Neural cell (in vitro differentiated cells): ENCODE measurements around the gene ARL4C. TPM values are rescaled to one million over a fixed set of nuclear protein-coding genes. Genes with fewer than 3 reads are reported as not detected.

Experiments
- H2AFZ ChIP-seq: fragments of 200-600, 300-800 bp; sonication (generic), shearing (Covaris generic); 2 replicates; pipeline ENCODE4 v1.6.0; 2014; ENCODE audit warnings: low read depth, mild to moderate bottlenecking, antibody characterized with exemption, low read length, moderate library complexity
- H3F3A ChIP-seq: fragments of 200-600 bp; shearing (Covaris generic); 2 replicates; pipeline ENCODE4 v1.6.1; 2016; ENCODE audit warnings: mild to moderate bottlenecking, moderate library complexity, mixed read lengths, antibody characterized with exemption, low read length; ENCODE audit not compliant: insufficient read depth, poor library complexity, severe bottlenecking
- H3K27ac ChIP-seq: fragments of 200-600, 300-800 bp; sonication (generic), shearing (Covaris generic); 2 replicates; pipeline ENCODE4 v1.5.1; 2014; ENCODE audit warnings: mild to moderate bottlenecking, low read length, moderate library complexity
- H3K27me3 ChIP-seq: fragments of 300-800, 200-600 bp; sonication (generic), shearing (Covaris generic); 2 replicates; pipeline ENCODE4 v1.6.0; 2014; ENCODE audit warnings: mild to moderate bottlenecking, low read depth, low read length, moderate library complexity; ENCODE audit not compliant: insufficient read depth
- H3K36me3 ChIP-seq: fragments of 300-800, 200-600 bp; sonication (generic), shearing (Covaris generic); 2 replicates; pipeline ENCODE4 v1.5.1; 2014; ENCODE audit warnings: mild to moderate bottlenecking, antibody characterized with exemption, low read length, moderate library complexity; ENCODE audit not compliant: insufficient read depth
- H3K4me2 ChIP-seq: fragments of 300-800, 200-600 bp; sonication (generic), shearing (Covaris generic); 2 replicates; pipeline ENCODE4 v1.6.0; 2014; ENCODE audit warnings: mild to moderate bottlenecking, low read length
- H3K4me3 ChIP-seq: fragments of 300-800, 200-600 bp; sonication (generic), shearing (Covaris generic); 2 replicates; pipeline ENCODE4 v1.5.1; 2014; ENCODE audit warnings: mild to moderate bottlenecking, low read length, moderate library complexity
- H3K79me2 ChIP-seq: fragments of 200-600 bp; shearing (Covaris generic); replicated peaks from 2 replicates; pipeline ENCODE4 v1.6.0; 2014; ENCODE audit warnings: mild to moderate bottlenecking, low read length, moderate library complexity; ENCODE audit not compliant: insufficient read depth
- H3K9ac ChIP-seq: fragments of 300-800, 200-600 bp; sonication (generic), shearing (Covaris generic); 2 replicates; pipeline ENCODE4 v1.6.1; 2016; ENCODE audit warnings: mild to moderate bottlenecking, low read length, mixed read lengths
- H3K9me2 ChIP-seq: fragments of 200-600 bp; shearing (Covaris generic); 2 replicates; pipeline ENCODE4 v1.6.1; 2016; ENCODE audit warnings: mild to moderate bottlenecking, low read length, mixed read lengths; ENCODE audit not compliant: insufficient read depth
- H3K9me3 ChIP-seq: fragments of 200-600, 300-800 bp; sonication (generic), shearing (Covaris generic); 2 replicates; pipeline ENCODE4 v1.6.1; 2016; ENCODE audit warnings: mild to moderate bottlenecking, mixed run types, low read length, moderate library complexity, mixed read lengths
- H4K20me1 ChIP-seq: fragments of 200-600 bp; shearing (Covaris generic); 2 replicates; pipeline ENCODE4 v1.6.1; 2016; ENCODE audit warnings: mild to moderate bottlenecking, mixed run types; ENCODE audit not compliant: insufficient read depth
- CTCF ChIP-seq: fragments of 450-650 bp; IDR thresholded peaks from 2 replicates; pipeline ENCODE4 v1.5.1; 2014; ENCODE audit warnings: antibody characterized with exemption, mild to moderate bottlenecking, moderate library complexity; ENCODE audit not compliant: poor library complexity, severe bottlenecking
- EP300 ChIP-seq: fragments of 450-650 bp; conservative IDR thresholded peaks from 2 replicates; pipeline ENCODE4 v1.6.1; 2014; ENCODE audit warnings: antibody characterized with exemption, mild to moderate bottlenecking, moderate library complexity; ENCODE audit not compliant: poor library complexity, severe bottlenecking
- EZH2 ChIP-seq: fragments of 200-600, 300-800 bp; shearing (Covaris generic), sonication (generic); IDR thresholded peaks from 2 replicates; pipeline ENCODE4 v1.6.1; 2014; ENCODE audit warnings: antibody characterized with exemption, low read length, borderline replicate concordance, mild to moderate bottlenecking; ENCODE audit not compliant: insufficient read depth, poor library complexity, severe bottlenecking
- MXI1 ChIP-seq: fragments of 450-650 bp; conservative IDR thresholded peaks from 2 replicates; pipeline ENCODE4 v1.6.1; 2014; ENCODE audit warnings: antibody characterized with exemption, mild to moderate bottlenecking; ENCODE audit not compliant: poor library complexity, severe bottlenecking
- POLR2AphosphoS5 ChIP-seq: IDR thresholded peaks from 2 replicates; pipeline ENCODE4 v1.6.1; 2012
- RAD21 ChIP-seq: fragments of 450-650 bp; conservative IDR thresholded peaks from 2 replicates; pipeline ENCODE4 v1.6.1; 2014; ENCODE audit warnings: antibody characterized with exemption, mild to moderate bottlenecking, moderate library complexity
- REST ChIP-seq: IDR thresholded peaks from 2 replicates; pipeline ENCODE4 v1.6.1; 2012; ENCODE audit warnings: borderline replicate concordance
- SMC3 ChIP-seq: fragments of 450-650 bp; conservative IDR thresholded peaks from 2 replicates; pipeline ENCODE4 v1.6.1; 2014; ENCODE audit warnings: antibody characterized with exemption, mild to moderate bottlenecking, moderate library complexity; ENCODE audit not compliant: poor library complexity
- TAF1 ChIP-seq: IDR thresholded peaks from 2 replicates; pipeline ENCODE4 v1.6.1; 2012; ENCODE audit warnings: low read depth
- polyA plus RNA-seq: library from polyadenylated mRNA; depleted of rRNA; stranded (reverse); fragments of >200 nt; gene quantifications from 2 replicates; pipeline ENCODE4 v1.2.3, GENCODE V29; 2014

The ARL4C gene
- polyA plus RNA-seq, 1 donor from 2014 or later = 20.3 TPM

DNA sequence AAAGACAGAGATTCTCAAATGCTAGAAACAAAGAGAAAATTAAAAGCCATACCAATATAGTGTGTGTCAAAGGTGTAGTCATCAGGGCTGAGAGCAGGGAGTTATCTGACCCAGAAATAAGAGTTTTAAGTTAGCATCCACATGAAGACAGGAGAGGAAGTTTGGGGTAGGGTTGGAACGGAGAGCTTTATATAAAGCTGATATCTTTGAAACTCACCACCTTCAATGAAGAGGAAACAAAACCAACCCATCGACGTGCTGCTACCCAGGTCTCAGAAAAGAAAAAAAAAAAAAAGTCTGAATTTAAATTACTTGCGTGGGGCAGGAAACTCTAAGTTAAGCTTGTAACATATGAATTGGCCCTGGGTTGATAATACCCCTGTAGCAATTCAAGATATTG lies 42.4 kb downstream of the ARL4C start:
- Histone ChIP-seq H4K20me1 (no peaks in the 10 kb centered on the region), H3F3A (no peaks in the 10 kb centered on the region), H3K4me3 (no peak overlapping the region), H3K79me2 (no peaks in the 10 kb centered on the region), H3K36me3 (no peaks in the 10 kb centered on the region), H3K27ac (no peak overlapping the region), H3K9ac (no peak overlapping the region), H3K9me2 (no peaks in the 10 kb centered on the region), H3K9me3 (no peaks in the 10 kb centered on the region), H3K4me2 (no peak overlapping the region), H2AFZ (no peak overlapping the region), H3K27me3 (no peaks in the 10 kb centered on the region)
- TF ChIP-seq RAD21 = no peak
- no peak for TF ChIP-seq TAF1
- no peak for TF ChIP-seq SMC3
- no peak for TF ChIP-seq MXI1
- TF ChIP-seq REST = no peak
- no peak for TF ChIP-seq EP300
- no peak for TF ChIP-seq POLR2AphosphoS5
- no peak for TF ChIP-seq CTCF
- TF ChIP-seq EZH2 = no peak

- H2AFZ ChIP-seq = no peak overlapping the region
- H3K9me3 ChIP-seq = no peaks in the 10 kb centered on the region
- no peaks in the 10 kb centered on the region for H4K20me1 ChIP-seq
- no peak overlapping the region for H3K27ac ChIP-seq
- no peak overlapping the region for H3K9ac ChIP-seq
- H3K36me3 ChIP-seq = no peaks in the 10 kb centered on the region
- no peaks in the 10 kb centered on the region for H3K9me2 ChIP-seq
- no peak overlapping the region for H3K4me3 ChIP-seq
- no peaks in the 10 kb centered on the region for H3K27me3 ChIP-seq
- H3K4me2 ChIP-seq = no peak overlapping the region
- TF ChIP-seq REST (no peak), TAF1 (no peak), MXI1 (no peak), EP300 (no peak), POLR2AphosphoS5 (no peak), CTCF (no peak), RAD21 (no peak), SMC3 (no peak), EZH2 (no peak)
- no peaks in the 10 kb centered on the region for H3K79me2 ChIP-seq
- no peaks in the 10 kb centered on the region for H3F3A ChIP-seq
These were observed 43.7 kb downstream of the ARL4C start for GRCh38 chr2:234453216-234453615.
